ENCODE data around the gene LGR5.

DNA sequence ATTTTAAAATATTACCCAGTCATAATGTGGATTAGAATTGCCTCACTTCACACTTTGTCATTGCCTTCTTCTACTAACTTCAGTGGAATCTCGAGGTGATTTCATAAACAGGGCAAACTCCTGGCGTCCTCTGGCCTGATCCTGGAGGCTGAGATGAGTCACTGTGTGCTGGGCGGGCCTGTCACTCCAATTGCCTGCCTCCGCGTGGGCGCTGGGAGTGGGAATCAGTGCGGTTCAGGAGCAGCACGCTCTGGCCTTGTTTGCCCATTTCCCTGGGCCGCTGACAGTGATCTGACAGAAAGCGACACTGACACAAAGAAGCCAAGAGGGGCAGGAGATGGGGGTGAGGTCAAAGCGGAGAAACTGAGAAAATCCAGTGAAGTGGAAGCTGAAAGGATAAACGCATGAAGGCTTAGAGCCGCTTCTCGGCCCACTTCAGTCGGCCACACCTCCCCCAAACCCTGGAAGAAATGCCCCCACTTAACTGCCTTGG, 29.7 kb downstream of the LGR5 start:
- TF ChIP-seq, protein P1, sequence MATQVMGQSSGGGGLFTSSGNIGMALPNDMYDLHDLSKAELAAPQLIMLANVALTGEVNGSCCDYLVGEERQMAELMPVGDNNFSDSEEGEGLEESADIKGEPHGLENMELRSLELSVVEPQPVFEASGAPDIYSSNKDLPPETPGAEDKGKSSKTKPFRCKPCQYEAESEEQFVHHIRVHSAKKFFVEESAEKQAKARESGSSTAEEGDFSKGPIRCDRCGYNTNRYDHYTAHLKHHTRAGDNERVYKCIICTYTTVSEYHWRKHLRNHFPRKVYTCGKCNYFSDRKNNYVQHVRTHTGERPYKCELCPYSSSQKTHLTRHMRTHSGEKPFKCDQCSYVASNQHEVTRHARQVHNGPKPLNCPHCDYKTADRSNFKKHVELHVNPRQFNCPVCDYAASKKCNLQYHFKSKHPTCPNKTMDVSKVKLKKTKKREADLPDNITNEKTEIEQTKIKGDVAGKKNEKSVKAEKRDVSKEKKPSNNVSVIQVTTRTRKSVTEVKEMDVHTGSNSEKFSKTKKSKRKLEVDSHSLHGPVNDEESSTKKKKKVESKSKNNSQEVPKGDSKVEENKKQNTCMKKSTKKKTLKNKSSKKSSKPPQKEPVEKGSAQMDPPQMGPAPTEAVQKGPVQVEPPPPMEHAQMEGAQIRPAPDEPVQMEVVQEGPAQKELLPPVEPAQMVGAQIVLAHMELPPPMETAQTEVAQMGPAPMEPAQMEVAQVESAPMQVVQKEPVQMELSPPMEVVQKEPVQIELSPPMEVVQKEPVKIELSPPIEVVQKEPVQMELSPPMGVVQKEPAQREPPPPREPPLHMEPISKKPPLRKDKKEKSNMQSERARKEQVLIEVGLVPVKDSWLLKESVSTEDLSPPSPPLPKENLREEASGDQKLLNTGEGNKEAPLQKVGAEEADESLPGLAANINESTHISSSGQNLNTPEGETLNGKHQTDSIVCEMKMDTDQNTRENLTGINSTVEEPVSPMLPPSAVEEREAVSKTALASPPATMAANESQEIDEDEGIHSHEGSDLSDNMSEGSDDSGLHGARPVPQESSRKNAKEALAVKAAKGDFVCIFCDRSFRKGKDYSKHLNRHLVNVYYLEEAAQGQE (IDR thresholded peaks at IDR 0.05; ENCODE audit: insufficient replicate concordance, low read depth): no peak
- TF ChIP-seq, protein P2, sequence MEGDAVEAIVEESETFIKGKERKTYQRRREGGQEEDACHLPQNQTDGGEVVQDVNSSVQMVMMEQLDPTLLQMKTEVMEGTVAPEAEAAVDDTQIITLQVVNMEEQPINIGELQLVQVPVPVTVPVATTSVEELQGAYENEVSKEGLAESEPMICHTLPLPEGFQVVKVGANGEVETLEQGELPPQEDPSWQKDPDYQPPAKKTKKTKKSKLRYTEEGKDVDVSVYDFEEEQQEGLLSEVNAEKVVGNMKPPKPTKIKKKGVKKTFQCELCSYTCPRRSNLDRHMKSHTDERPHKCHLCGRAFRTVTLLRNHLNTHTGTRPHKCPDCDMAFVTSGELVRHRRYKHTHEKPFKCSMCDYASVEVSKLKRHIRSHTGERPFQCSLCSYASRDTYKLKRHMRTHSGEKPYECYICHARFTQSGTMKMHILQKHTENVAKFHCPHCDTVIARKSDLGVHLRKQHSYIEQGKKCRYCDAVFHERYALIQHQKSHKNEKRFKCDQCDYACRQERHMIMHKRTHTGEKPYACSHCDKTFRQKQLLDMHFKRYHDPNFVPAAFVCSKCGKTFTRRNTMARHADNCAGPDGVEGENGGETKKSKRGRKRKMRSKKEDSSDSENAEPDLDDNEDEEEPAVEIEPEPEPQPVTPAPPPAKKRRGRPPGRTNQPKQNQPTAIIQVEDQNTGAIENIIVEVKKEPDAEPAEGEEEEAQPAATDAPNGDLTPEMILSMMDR (IDR thresholded peaks at IDR 0.05; ENCODE audit: insufficient read depth, low read length): no peak
